GM06990 (cell line): ENCODE measurements around the gene SERPINA3.

Experiments used
- DNase-seq: peaks from one replicate; pipeline ENCODE4 v3.0.0-alpha.2; 2011; ENCODE audit not compliant: insufficient read length; ENCODE audit errors: extremely low read depth
- H3K27me3 ChIP-seq: replicated peaks from 2 replicates; pipeline ENCODE4 v1.6.0; 2011; ENCODE audit warnings: low read length; ENCODE audit not compliant: control insufficient read depth, insufficient read depth
- H3K36me3 ChIP-seq: 2 replicates; pipeline ENCODE4 v1.5.1; 2011; ENCODE audit warnings: low read length; ENCODE audit not compliant: control insufficient read depth, insufficient read depth
- H3K4me3 ChIP-seq: replicated peaks from 2 replicates; pipeline ENCODE4 v1.5.1; 2011; ENCODE audit warnings: low read depth, mild to moderate bottlenecking, control low read depth, low read length
- TF ChIP-seq, protein P1 (sequence below): IDR thresholded peaks from 2 replicates; pipeline ENCODE4 v1.5.1; 2011; ENCODE audit warnings: low read length, control low read depth, mild to moderate bottlenecking, inconsistent platforms; ENCODE audit not compliant: insufficient read depth, poor library complexity, severe bottlenecking

SERPINA3 gene

GRCh38 chr14:94641632-94641955 is 29.4 kb downstream of the SERPINA3 start:
- Histone ChIP-seq H3K36me3 (no peaks in the 10 kb centered on the region), H3K27me3 (no peaks in the 10 kb centered on the region; the same call in none of the 2 replicates), H3K4me3 (no peak overlapping the region)
- TF ChIP-seq, protein P1, sequence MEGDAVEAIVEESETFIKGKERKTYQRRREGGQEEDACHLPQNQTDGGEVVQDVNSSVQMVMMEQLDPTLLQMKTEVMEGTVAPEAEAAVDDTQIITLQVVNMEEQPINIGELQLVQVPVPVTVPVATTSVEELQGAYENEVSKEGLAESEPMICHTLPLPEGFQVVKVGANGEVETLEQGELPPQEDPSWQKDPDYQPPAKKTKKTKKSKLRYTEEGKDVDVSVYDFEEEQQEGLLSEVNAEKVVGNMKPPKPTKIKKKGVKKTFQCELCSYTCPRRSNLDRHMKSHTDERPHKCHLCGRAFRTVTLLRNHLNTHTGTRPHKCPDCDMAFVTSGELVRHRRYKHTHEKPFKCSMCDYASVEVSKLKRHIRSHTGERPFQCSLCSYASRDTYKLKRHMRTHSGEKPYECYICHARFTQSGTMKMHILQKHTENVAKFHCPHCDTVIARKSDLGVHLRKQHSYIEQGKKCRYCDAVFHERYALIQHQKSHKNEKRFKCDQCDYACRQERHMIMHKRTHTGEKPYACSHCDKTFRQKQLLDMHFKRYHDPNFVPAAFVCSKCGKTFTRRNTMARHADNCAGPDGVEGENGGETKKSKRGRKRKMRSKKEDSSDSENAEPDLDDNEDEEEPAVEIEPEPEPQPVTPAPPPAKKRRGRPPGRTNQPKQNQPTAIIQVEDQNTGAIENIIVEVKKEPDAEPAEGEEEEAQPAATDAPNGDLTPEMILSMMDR, result no peak
- DNase-seq, result no peak

- DNase-seq, result no peak
- Histone ChIP-seq H3K36me3 (no peaks in the 10 kb centered on the region), H3K27me3 (no peaks in the 10 kb centered on the region; the same call in none of the 2 replicates), H3K4me3 (no peak overlapping the region)
- TF ChIP-seq, protein P1, result no peak
Observed at GRCh38 chr14:94643316-94644101, 31.3 kb downstream of the SERPINA3 start.

GRCh38 chr14:94644102-94644535 is 31.9 kb downstream of the SERPINA3 start:
- H3K27me3 ChIP-seq, result no peaks in the 10 kb centered on the region; the same call in none of the 2 replicates
- no peak overlapping the region for H3K4me3 ChIP-seq
- H3K36me3 ChIP-seq, result no peaks in the 10 kb centered on the region
- DNase-seq, result no peak
- TF ChIP-seq, protein P1, result no peak

DNA sequence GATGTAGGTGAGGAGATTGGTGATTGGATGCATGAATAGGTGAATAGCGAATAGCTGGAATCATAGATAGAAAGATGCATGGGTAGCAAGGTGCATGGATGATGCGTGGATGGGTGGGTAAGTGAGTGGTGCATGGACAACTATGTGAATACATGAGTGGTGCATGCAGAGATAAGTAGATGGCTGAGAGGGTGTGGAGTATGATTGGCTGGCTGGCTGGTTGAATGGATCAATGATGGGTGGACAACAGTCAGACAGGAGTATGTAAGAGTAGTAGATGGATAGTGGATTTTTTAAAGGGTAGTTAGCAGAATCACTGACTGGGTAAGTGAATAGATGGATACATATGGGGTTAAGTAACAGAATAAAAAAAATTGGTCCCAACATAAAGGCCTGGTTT is 33.9 kb downstream of the SERPINA3 start:
- DNase-seq, result no peak
- Histone ChIP-seq H3K36me3 (no peaks in the 10 kb centered on the region), H3K27me3 (no peaks in the 10 kb centered on the region; the same call in 1 of the 2 replicates), H3K4me3 (no peak overlapping the region)
- TF ChIP-seq, protein P1, result no peak

DNA sequence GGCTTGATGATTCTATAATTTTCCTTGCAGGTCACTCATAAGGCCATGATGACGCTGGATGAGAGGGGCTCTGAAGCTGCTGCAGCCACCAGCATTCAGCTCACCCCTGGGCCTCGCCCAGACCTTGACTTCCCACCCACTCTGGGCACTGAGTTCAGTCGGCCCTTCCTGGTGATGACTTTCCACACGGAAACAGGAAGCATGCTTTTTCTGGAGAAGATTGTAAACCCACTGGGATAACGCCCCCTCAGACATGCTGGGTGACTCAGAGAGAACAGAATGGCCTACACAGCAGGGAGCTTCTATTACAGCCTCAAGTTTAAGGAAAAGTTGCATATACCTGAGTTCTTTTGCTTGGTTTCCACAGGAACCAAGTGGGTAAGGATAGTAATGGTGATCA is 34.3 kb downstream of the SERPINA3 start:
- TF ChIP-seq, protein P1, result no peak
- Histone ChIP-seq H3K4me3 (no peak overlapping the region), H3K27me3 (no peaks in the 10 kb centered on the region; the same call in 1 of the 2 replicates), H3K36me3 (no peaks in the 10 kb centered on the region)
- DNase-seq, result no peak
